ENCODE measurements around the gene PYHIN1. TPM values are rescaled to one million over a fixed set of nuclear protein-coding genes. Genes with fewer than 3 reads are reported as not detected.

Gene PYHIN1
- total and polyA plus RNA-seq, 2 of the 8 experiments (the other 6 are each of a cell fraction or from before 2014, with no cell fraction given) = not detected

GRCh38 chr1:158998037-158998780, 66.9 kb downstream of the PYHIN1 start:
- H4K20me1 ChIP-seq (replicated peaks in 1 of 2; ENCODE audit: control insufficient read depth in 1 of 2, insufficient read depth in 2 of 2, low read length in 2 of 2) = no peaks in the 10 kb centered on the region
- no peak overlapping the region for H2BK5ac ChIP-seq (ENCODE audit: low read depth, low read length)
- no peaks in the 10 kb centered on the region for H3K9me3 ChIP-seq (ENCODE audit: insufficient read depth in 2 of 2, low read depth in 1 of 2, low read length in 1 of 2)
- H3K56ac ChIP-seq (replicated peaks; ENCODE audit: insufficient read length, low read depth, low read length) = no peak overlapping the region
- H3K18ac ChIP-seq (ENCODE audit: extremely low read depth, low read length) = no peak overlapping the region
- peak overlapping the region in 1 of 4 experiments; percentile 79; a peak in 2 of 8 replicates for H3K4me3 ChIP-seq (ENCODE audit: extremely low read depth in 1 of 4, insufficient read depth in 2 of 4, low read depth in 3 of 4, low read length in 4 of 4)
- FAIRE-seq (no peak), DNase-seq (ENCODE audit: low read depth in 1 of 2, low spot score in 2 of 2) (no peak)
- peak overlapping the region; percentile 99; the same call in 1 of the 2 replicates for H2AFZ ChIP-seq (ENCODE audit: low read length)
- ChIA-PET POLR2A (ENCODE audit: partially characterized antibody) (no interaction called here), CTCF (ENCODE audit: partially characterized antibody) (interaction anchor here (0.7 to 2.8 kb wide), 21 partner anchors 9 to 837 kb away, joined by 3 to 27 read pairs (median 5); no protein-coding TSS in a partner anchor)
- no peak overlapping the region for H3K23ac ChIP-seq (ENCODE audit: insufficient read length)
- no peak overlapping the region for H4K91ac ChIP-seq (replicated peaks; ENCODE audit: insufficient read length, low read length)
- H4K8ac ChIP-seq (ENCODE audit: extremely low read depth, insufficient read depth, low read length) = no peak overlapping the region
- peaks cover 0 to 9% (median 2%) of the 10 kb centered on the region in 4 experiments; a peak in 3 of 7 replicates for H3K4me1 ChIP-seq (replicated peaks in 1 of 4; ENCODE audit: control insufficient read depth in 3 of 4, insufficient read depth in 4 of 4, low read length in 3 of 4)
- no peak overlapping the region for H3K27ac ChIP-seq (ENCODE audit: low read depth, low read length)
- H3K79me1 ChIP-seq (ENCODE audit: low read depth, low read length) = no peaks in the 10 kb centered on the region
- no peak overlapping the region for H4K5ac ChIP-seq (ENCODE audit: insufficient read length, low read depth, low read length)
- H3K36me3 ChIP-seq (ENCODE audit: control insufficient read depth in 2 of 4, insufficient read depth in 4 of 4, low read length in 3 of 4) = no peaks in the 10 kb centered on the region
- H3K27me3 ChIP-seq (replicated peaks in 1 of 4; ENCODE audit: control insufficient read depth in 3 of 4, extremely low read depth in 1 of 4, insufficient read depth in 3 of 4, low read length in 3 of 4) = no peaks in the 10 kb centered on the region
- H2BK120ac ChIP-seq (replicated peaks; ENCODE audit: low read depth, low read length) = no peak overlapping the region
- H3K4me2 ChIP-seq (ENCODE audit: insufficient read depth in 1 of 2, low read depth in 2 of 2, low read length in 2 of 2) = peak overlapping the region in 1 of 2 experiments; percentile 61; a peak in 2 of 4 replicates
- no peaks in the 10 kb centered on the region for H3K79me2 ChIP-seq (ENCODE audit: control insufficient read depth in 1 of 2, insufficient read depth in 2 of 2, low read length in 2 of 2)
- H3K14ac ChIP-seq (ENCODE audit: insufficient read length) = no peak overlapping the region
- no peak overlapping the region for H2BK12ac ChIP-seq (ENCODE audit: low read depth, low read length)
- H3K4ac ChIP-seq (replicated peaks; ENCODE audit: insufficient read length, low read depth, low read length) = no peak overlapping the region
- WGBS, 2 experiments (ENCODE audit: extremely low coverage in 1 of 2, insufficient coverage in 1 of 2, insufficient read length in 1 of 2, insufficient replicate concordance in 2 of 2, low coverage in 1 of 2, low lambda C conversion rate in 2 of 2, missing lambda C conversion rate in 1 of 2) = 72% methylated on average over 6 of the region's 6 CpGs; no CpG with 5 or more reads in 1 of the 2 experiments
- no peak overlapping the region for H2BK20ac ChIP-seq (ENCODE audit: low read length)
- no peak overlapping the region for H3K9ac ChIP-seq (replicated peaks in 1 of 4; ENCODE audit: extremely low read depth in 1 of 4, low read depth in 3 of 4, low read length in 3 of 4)
- H3K23me2 ChIP-seq (ENCODE audit: low read depth, low read length) = peaks cover 5% of the 10 kb centered on the region
- no peak overlapping the region; the same call in 1 of the 2 replicates for H2BK15ac ChIP-seq (ENCODE audit: low read length)
- H2AK5ac ChIP-seq (ENCODE audit: low read depth, low read length) = no peak overlapping the region
- TF ChIP-seq TAF1 (IDR thresholded peaks at IDR 0.05; ENCODE audit: low read depth, low read length) = no peak
- no peak for TF ChIP-seq CBX5 (IDR thresholded peaks at IDR 0.05; ENCODE audit: low read depth, low read length)
- no peak for TF ChIP-seq ASH2L (IDR thresholded peaks at IDR 0.05; ENCODE audit: low read length)
- TF ChIP-seq CTBP2 (IDR thresholded peaks at IDR 0.05; ENCODE audit: borderline replicate concordance, insufficient read depth, insufficient read length, low read length) = no peak
- TF ChIP-seq YY1 (IDR thresholded peaks at IDR 0.05; ENCODE audit: low read depth, low read length) = no peak
- no peak for TF ChIP-seq POLR2AphosphoS5 (IDR thresholded peaks at IDR 0.05; ENCODE audit: low read depth, low read length)
- TF ChIP-seq CEBPB (IDR thresholded peaks at IDR 0.05; ENCODE audit: low read depth, low read length) = no peak
- no peak for TF ChIP-seq CREB1 (IDR thresholded peaks at IDR 0.05)
- no peak for TF ChIP-seq TCF12 (IDR thresholded peaks at IDR 0.05; ENCODE audit: low read depth, low read length)
- TF ChIP-seq MAX (IDR thresholded peaks at IDR 0.05) = no peak
- TF ChIP-seq NRF1 (IDR thresholded peaks at IDR 0.05; ENCODE audit: low read depth, low read length) = no peak
- no peak for TF ChIP-seq BACH1 (IDR thresholded peaks at IDR 0.05; ENCODE audit: low read length)
- no peak for TF ChIP-seq SIRT6 (IDR thresholded peaks at IDR 0.05; ENCODE audit: low read length)

All from H1 (cell line).